Endometrial microvascular endothelial cells (primary cell): ENCODE results near the gene VEGFA. TPM values are rescaled to one million over a fixed set of nuclear protein-coding genes. Genes with fewer than 3 reads are reported as not detected.

Experiments
- in situ Hi-C: cut with HindIII; loops from 2 replicates; pipeline ENCODE4 v1.10.0; 2017; ENCODE audit warnings: low sequenced_read_pairs, low pct_unique_long_range_greater_than_20kb; ENCODE audit errors: inconsistent ontology term
- total RNA-seq: library from RNA; depleted of rRNA; stranded (reverse); fragments of >200 nt; gene quantifications from one replicate; pipeline ENCODE4 v1.2.3, GENCODE V29; 2015; ENCODE audit errors: inconsistent ontology term

The VEGFA gene
- total RNA-seq, 1 donor from 2014 or later = 12.4 TPM

DNA sequence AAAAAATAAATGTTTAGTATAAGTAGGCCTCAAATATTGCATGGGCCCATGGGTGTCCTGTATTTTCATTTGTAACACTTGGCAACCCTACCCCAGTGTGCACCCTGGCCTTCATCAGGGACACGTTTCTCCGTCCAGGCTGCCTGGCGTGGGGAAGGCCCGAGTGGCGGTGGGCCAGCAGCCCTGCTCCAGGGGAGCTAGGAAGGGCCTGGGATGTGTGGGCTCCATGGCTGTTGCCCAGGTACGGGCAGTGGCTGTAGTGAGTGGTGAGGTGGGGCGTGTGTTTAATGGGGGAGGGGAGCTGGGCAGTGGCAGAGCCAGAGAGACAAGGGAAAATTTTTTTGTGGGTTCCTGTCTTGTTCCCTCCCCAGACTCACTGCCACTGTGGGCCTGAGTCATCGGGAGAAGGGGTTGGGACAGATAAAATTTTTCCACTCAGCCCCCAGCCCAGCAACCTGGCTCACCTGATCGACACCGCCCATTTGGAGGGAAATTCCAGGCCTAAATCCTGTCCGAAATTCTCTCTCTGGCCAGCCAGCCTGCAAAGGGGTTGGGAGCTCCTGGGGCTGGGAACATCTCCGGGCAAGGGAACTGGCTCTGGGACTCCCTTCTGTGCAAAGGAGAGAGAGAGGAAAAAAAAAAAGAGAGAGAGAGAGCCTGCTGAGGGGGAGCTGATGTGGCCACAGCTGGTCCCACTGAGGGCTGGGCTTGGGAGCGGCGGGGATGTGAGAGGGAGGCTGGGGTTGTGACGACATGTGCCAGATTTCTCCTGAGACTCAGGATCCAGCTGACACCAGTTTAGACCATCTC lies 32.5 kb upstream of the VEGFA start:
- in situ Hi-C loops = no loop called here

DNA sequence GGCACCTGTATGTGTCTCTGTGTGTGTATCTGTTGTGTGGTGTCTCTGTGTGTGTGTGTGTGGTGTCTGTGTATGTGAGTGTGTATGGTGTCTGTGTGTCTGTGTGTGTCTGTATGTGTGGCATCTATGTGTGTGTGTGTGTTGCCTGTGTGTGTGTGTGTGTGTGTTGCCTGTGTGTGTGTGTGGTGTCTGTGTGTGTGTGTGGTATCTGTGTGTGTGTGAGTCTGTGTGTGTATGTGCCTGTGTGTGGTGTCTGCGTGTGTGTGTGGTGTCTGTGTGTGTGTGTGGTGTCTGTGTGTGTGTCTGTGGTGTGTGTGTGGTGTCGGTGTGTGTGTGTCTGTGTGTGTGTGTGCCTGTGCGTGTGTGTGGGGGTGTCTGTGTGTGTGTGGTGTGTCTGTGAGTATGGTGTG lies 31.7 kb upstream of the VEGFA start:
- in situ Hi-C loops = no loop called here

DNA sequence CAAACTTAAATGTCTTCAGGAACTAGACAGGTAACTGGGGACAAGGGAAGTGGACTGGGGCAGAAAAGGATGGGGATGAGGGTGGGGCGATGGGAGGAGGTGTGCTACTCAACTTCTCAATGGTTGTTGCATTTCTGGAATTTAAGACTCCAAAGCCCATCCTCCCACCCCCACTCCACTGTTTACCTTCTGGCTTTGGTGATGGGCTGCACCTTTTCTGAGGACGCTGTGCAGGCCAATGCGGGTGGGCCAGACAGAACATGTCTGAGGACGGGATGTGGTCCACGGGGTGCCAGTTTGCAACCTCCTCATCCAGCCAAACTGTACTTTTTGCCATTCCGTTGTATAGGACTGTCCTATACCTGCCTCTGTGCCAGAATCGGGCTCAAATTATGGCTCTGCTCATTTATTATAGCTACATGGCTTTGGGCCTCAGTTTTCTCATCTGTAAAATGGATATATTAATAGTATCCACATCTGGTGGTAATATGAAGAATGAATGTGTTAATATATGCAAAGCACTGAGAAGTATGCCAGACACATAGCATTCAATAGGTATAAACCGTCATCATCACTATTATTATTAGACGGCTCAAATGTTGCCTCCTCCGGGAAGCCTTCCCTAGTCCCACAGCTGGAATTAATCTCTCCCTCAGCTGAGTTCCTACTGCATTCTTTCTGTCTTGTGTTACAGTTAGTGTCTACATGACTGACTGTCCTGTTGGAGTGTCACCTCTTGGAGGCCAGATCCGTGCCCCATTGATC lies 31.0 kb upstream of the VEGFA start:
- in situ Hi-C loops = no loop called here

DNA sequence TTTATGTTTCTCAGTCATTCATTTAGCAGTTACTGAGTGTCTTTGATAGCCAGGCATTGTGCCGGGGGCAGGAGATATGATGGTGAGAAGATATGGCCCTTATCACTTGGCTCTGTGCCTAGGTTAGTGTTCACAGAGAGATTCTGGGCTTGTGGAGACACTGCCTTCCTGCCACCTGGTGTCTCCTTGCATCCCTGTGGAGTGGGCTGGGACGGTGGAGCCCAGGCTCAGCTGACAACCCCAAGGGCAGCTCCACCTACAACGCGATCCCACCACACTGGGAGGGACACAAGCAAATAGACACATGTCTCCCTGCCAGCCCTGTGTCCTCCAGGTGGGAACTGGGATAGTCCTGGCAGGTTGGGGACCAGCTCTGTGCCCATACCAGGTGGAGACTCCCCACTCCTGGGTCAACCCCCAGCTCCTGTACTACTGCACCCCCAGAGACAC lies 30.3 kb upstream of the VEGFA start:
- in situ Hi-C loops = no loop called here

DNA sequence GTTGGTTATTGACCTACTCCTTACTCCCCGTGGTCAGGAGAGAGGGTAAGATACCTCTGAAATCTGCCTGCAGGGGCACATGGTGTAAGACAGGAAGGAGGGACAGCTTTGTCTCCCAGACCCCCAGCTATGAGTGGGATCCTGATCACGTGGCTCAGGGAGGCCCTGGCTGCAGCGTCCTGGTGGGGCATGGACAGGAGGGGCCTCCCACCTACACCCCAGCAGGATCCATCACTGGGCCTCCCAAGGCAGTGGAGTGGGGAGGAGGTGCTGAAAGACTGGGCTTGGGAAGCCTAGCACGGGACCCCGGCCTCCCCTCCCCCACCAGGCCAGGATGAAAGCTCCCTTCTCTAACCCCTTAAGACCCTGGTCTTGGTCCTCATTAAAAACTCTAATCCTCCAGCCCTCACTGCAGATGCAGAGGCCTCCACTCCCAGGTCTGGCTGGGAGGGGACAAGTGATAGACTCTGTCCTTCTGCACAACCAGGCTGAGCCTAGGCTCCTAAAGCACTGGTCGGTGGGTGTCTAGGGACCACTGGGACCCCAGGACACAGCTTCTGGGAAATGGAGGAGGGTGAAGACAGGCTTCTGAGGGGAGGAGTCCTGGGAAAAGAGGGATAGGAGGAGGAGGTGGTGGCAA lies 29.6 kb upstream of the VEGFA start:
- in situ Hi-C loops = no loop called here

DNA sequence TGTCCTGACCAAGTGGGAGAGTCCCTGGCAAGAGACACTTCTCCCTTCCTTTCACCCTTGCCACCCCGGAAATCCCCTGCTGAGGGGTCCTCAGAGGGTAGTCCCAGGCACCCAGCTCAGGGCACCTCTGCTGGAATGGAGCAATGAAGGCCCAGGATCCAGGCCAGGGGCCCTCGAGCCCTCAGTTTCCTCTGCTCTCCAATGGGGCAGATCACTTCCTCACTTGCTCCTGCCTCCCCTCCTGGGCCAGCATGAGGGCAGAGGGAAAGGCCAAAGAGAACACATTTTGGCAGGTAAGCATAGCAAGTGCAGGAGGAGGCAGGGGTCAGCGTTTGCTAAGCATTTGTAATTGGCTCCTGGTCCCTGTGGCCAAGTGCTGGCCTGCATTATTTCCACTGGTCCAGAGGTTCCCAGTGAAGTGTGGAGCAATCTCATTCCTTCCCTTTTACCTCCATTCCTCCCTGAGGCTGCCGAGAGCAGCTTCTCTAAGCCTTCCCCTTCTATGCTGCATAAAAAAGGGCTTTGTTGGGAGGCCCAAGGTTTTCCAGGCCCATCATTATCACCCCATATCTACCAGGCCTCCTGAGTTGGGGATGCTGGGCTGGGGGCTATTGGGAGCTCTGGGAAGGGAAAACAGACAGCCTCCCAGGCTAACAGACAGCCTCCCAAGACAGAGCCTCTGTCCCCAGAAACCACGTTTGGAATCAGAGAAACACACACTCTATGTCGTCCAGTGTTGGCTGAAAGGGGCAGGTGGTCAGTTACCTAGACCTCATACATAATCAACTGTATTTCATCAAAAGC lies 28.8 kb upstream of the VEGFA start:
- in situ Hi-C loops = no loop called here

DNA sequence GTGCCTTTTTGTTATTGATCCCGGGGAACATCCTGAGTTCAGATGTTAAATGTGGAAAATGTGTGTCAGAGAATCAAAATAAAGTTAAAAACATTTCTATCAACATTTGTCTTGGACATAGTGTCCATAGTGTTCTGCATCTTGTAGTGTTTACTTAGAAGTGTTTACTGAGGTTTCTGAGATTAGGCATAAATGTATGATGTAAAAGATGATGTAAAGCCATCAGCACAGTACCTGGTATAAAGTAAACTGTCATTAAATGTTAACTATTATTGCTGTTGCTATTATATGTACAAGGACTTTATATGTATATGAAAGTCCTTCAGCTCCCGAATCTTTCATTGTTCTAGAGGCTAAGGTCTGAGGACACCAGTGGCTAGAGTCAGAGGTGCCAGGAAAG lies 28.2 kb upstream of the VEGFA start:
- in situ Hi-C loops = no loop called here

DNA sequence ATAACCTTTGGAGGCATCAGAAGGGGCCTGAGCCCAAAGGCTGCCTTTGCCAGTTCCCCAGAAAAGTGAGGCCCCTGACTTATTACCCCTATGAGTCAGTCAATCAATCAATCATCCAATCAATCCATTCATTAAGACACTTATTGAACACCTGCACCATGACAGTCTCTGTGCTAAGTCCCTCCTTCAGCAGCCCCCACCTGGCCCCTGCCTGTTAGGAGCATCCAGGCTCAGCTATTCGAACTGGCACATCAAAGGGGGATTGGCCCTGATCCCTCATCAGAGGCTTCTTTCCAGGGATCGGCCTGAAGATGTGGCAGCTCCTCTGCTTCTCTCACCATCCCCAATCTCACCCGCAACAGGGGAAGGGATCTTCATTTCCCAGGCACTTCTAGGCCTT lies 27.7 kb upstream of the VEGFA start:
- in situ Hi-C loops = no loop called here

DNA sequence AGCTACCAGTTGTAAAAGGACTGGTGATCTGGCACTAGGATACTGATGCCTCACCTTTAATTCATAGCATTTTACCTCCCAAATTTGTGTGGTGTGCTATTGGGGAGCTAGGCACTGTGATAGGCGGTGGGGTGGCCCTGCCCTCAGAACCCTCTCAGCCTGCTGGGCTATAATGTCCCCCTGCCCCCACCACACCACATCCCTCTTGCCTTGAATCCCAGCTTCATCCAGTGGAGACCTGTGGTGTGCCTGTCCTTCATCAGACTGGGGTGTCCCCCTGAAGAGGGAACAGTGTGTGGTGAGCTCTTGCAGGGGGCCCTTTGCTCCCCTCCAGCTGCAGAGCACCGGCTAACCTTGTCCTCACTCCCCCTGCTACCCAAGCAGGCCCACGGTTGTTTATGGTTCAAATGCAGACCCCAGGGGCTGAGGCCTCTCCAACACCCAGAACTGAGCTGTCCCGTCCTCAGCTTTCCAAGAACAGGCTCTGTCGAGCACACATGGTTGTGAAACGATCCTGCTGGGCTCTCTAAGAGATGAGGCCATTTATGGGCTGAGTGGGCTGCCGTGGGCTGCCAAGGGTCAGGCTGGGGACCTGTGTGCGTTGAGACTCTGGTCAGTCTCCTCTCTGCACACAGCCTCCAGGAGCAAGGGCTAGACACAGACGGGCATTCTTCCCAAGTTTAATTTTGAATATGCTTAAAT lies 26.9 kb upstream of the VEGFA start:
- in situ Hi-C loops = no loop called here

DNA sequence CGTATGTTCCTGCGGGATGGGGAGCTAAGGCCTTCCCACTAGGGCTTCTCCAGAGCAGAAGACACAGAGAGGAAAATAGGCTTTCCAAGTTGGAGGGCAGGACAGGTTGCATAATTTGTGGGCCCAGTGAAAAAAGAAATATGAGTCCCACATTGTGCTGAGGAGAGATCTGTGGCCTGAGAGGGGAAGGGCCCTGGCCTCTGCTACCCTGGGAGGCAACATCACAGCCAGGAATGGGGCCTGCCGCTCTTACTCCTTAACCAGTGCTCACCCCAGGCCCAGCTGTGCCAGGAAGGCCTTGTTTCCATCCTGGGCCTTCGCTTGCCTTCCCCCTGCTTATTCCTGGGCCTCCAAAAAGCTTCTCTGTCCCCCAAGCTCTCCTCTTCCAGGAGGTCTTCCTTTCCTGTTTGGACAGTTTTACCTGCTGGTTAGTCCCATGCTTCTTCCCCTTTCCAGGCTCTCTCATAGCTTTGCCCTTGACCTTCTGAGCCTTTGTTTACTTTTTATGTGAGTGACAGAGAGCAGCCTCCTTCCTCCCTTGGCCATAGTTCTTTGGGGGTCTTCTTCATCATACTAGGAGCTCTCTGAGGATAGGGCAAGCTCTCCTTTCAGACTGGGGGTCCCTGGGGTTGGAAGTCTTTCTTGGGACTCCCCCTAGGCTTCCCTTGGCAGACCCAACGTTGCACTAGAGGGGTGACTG lies 26.2 kb upstream of the VEGFA start:
- in situ Hi-C loops = no loop called here

DNA sequence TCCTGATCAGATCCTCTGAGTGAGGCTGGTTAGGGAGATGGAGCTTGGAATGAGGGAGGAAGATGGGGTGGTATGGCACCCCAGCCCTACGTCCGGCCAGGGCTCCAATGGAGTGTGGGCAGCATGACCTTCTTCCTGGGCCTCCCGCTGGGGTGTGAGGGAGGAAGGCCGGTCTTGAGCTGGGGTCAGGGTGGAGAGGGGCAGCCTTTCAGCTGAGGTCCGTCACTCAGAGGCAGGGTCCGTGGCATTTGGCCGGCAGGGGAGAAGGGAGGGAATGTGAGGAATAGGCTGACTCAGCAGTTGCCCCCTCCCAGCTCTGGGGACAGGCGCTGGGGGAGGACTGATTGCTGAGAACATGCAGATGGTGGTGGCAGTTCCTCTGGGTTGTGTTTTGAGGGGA lies 25.5 kb upstream of the VEGFA start:
- in situ Hi-C loops = no loop called here

DNA sequence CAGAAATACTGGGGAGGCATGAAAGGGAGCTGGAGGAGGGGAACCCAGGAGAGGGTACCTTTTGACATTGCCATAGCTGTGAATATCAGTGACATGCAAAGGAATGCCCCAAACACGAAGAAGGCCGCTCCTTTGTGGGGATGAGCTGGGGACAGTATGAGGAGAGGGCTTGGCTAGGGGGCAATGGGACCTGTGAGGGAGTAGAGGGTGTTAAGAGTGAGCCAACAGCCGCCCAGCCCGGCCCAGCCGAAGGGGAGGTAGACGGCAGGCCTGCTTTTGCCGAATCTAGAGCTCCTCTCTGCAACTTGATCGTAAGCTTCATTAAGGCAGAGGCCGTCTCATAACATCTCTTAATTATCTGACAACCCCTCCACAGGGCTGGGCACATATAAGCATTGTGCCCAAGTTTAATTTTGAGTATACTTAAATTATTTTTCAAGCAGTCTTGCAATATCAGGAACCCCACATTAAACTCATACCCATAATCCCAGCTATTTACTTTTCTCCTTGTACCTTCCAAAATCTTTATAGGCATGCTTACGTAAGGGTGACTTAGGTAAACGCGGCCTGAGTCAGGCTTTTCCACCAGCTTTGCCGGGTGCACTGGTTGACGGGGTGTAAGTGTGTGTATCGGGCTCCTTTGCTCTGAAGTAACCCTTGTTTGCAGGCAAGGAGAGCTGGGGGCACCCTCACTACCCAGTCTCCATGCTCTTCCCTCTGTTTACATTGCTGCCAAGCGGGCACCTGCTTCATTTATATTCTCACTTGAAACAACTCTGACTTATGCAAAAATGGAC lies 24.9 kb upstream of the VEGFA start:
- in situ Hi-C loops = no loop called here

DNA sequence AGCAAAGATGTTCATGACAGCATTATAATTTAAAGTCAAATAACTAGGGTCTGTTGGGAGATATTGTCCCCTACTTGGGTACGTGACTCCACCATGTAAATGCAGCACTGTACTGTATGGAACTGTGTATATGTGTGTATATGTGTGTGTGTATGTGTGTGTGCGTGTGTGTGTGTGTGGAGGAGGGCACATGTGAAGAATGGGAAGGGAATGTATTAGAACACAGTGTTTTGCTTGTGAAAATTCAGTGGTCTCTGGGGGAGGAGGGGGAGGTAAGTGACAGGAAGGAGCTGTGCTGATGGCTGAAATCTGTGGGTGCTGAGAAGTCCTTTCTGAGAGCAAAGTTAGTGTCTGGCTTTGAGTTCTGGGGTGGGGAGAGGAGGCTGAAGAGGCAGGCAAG lies 23.9 kb upstream of the VEGFA start:
- in situ Hi-C loops = no loop called here

DNA sequence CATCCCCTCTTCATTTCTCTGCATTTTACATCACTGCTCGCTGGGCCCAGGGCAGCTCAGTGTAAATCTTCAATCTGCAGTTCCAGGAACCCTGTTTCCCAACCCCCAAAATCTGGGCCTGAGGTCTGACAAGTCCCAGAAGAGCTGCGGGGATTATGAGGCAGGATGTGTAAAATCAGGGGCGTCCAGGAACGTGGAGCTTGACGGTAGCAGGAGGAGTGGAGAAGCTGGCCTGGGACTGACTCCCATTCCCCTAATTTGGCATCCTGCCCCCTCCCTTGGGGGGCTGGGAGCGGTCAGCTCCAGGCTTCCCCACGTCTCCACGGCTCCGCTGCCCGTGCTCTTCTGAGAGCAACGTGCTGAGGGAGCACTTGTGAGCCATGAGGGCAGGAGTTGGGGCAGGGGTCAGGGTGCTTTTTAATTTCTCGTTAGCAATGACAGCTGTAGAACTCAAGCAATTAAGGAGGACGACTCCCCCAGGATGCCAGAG lies 23.4 kb upstream of the VEGFA start:
- in situ Hi-C loops = no loop called here

DNA sequence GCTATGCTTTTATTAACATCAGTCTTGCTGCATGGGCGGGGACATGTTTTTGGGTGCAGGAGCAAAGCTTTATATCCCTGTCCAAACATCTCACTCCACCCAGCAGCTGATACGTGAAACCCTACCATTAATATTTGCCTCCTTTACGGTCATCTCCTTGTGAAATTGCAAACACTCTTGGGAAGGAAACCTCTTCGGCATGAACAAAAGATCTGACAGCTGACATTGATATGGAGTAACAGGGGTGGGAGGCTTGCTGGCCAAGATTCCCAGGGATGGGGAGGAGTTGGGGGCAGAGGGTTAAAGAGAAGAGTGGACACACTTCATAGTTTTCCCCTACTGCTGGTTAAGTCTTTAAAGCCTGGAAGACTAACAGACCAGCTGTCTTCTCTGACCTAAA lies 22.2 kb upstream of the VEGFA start:
- in situ Hi-C loops = no loop called here

DNA sequence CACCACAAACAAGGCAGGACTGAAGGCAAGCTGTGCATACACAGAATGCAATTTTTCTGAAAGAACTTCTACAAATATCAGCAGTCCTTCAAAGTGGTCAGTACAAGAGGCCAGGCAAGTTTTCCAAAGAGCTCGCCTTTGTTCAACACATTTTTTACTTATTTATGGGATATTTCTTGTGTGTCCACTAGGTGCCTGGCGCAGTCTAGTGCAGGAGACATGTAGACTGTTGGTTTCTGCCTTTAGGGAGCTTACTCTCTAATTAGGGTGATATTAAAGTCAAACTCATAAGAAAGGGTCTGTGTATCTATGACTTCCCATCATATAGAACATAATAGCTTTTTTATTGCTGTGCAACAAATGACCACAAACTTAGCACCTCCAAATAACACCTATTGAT lies 21.2 kb upstream of the VEGFA start:
- in situ Hi-C loops = no loop called here

DNA sequence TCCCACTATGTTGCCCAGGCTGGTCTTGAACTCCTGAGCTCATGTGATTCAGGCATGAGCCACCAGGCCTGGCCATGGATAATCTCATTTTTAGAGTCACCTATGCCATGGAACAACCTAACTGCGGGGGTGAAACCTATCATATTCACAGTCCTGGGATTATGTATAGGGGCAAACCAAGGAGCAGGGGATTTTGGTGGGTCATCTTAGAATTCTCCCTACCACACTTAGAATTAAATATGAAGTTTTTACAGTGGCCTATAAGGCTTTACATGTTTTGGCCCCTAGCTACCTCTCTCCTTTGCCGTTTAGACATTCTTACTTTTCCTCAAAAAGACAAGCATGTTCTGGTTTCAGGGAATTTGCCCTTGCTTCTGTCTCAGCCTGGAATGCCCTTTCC lies 20.6 kb upstream of the VEGFA start:
- in situ Hi-C loops = no loop called here
